Spleen (tissue), 7 donors: ENCODE measurements around the gene TXNDC11.

Experiments
- POLR2A ChIP-seq, 3 donors: fragments of 450-650 bp; IDR thresholded peaks; one replicate each; pipeline ENCODE4 v1.5.1; 2017; ENCODE audit warnings: antibody characterized with exemption in 3 of 3, mild to moderate bottlenecking in 1 of 3
- POLR2AphosphoS5 ChIP-seq, 3 donors: sonication (generic); formaldehyde crosslinking; IDR thresholded peaks; one replicate each; pipeline ENCODE4 v1.5.1; 2017; ENCODE audit warnings: antibody characterized with exemption in 3 of 3
- TF ChIP-seq, protein P1 (sequence below), 11 experiments: fragments of 200-600 bp in 7 of 11; fragments of 450-650 bp in 4 of 11; sonication (generic) in 4 of 11; IDR thresholded peaks in 8 of 11; conservative IDR thresholded peaks in 3 of 11; 1 replicate in 7 of 11; 2 replicates in 4 of 11; pipeline versions ENCODE4 v1.4.0 to v1.8.0; 2016 to 2021; ENCODE audit warnings: antibody characterized with exemption in 11 of 11, inconsistent platforms in 4 of 11, mild to moderate bottlenecking in 1 of 11
- donor health status: DM: no; HTN: no; CAD: no; lungs with moderate emphysema.
- donor health status: DM: no; HTN: no; CAD: no.
- donor health status: DM: no; HTN: no; CAD: no.

DNA sequence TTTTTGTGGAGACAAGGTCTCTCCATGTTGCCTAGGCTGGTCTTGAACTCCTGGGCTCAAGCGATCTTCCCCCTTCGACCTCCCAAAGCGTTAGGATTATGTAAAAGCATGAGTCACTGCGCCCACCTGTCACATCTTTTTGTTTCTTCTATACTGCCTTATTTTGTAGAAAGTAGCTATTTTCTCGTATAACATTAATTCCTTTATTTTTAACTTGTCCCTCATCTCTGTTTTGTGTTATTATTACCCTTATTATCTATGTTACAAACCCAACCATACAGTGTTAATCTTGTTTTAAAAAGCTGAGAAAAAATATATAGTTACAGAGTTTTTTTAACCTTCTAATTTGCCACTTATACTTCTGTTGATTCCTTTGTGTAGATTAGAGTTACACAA is 1.4 kb upstream of the TXNDC11 start:
- TF ChIP-seq, protein P1, sequence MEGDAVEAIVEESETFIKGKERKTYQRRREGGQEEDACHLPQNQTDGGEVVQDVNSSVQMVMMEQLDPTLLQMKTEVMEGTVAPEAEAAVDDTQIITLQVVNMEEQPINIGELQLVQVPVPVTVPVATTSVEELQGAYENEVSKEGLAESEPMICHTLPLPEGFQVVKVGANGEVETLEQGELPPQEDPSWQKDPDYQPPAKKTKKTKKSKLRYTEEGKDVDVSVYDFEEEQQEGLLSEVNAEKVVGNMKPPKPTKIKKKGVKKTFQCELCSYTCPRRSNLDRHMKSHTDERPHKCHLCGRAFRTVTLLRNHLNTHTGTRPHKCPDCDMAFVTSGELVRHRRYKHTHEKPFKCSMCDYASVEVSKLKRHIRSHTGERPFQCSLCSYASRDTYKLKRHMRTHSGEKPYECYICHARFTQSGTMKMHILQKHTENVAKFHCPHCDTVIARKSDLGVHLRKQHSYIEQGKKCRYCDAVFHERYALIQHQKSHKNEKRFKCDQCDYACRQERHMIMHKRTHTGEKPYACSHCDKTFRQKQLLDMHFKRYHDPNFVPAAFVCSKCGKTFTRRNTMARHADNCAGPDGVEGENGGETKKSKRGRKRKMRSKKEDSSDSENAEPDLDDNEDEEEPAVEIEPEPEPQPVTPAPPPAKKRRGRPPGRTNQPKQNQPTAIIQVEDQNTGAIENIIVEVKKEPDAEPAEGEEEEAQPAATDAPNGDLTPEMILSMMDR (IDR thresholded peaks at IDR 0.05 in 8 of 11, conservative IDR thresholded peaks at IDR 0.05 in 3 of 11) = no peak
- no peak for TF ChIP-seq POLR2A (IDR thresholded peaks at IDR 0.05)
- TF ChIP-seq POLR2AphosphoS5 (IDR thresholded peaks at IDR 0.05) = no peak
